Esophagus (tissue), 2 donors: ENCODE measurements around the gene DPYSL3. TPM values are rescaled to one million over a fixed set of nuclear protein-coding genes. Genes with fewer than 3 reads are reported as not detected.

Experiments
- H3K27ac ChIP-seq, 2 donors: one replicate each; pipeline ENCODE4 v1.5.1; 2013; ENCODE audit warnings: low read depth in 2 of 2, mild to moderate bottlenecking in 2 of 2, inconsistent platforms in 1 of 2, low read length in 1 of 2, moderate library complexity in 1 of 2
- H3K27me3 ChIP-seq, 2 donors: one replicate each; pipeline ENCODE4 v1.6.1; 2013; ENCODE audit warnings: low read length in 2 of 2, control low read depth in 1 of 2, mild to moderate bottlenecking in 1 of 2; ENCODE audit not compliant: insufficient read depth in 2 of 2, control insufficient read depth in 1 of 2
- H3K36me3 ChIP-seq, 2 donors: one replicate each; pipeline ENCODE4 v1.6.1; 2013; ENCODE audit warnings: low read length in 1 of 2; ENCODE audit not compliant: control insufficient read depth in 2 of 2, insufficient read depth in 2 of 2
- H3K4me1 ChIP-seq, 2 donors: one replicate each; pipeline ENCODE4 v1.6.1; 2013; ENCODE audit warnings: low read length in 1 of 2; ENCODE audit not compliant: control insufficient read depth in 2 of 2, insufficient read depth in 2 of 2
- H3K4me3 ChIP-seq, 2 donors: one replicate each; pipeline ENCODE4 v1.5.1; 2013; ENCODE audit warnings: low read length in 2 of 2, mild to moderate bottlenecking in 2 of 2, low read depth in 1 of 2, moderate library complexity in 1 of 2
- H3K9me3 ChIP-seq, 2 donors: one replicate each; pipeline ENCODE4 v1.6.1; 2013; ENCODE audit warnings: mild to moderate bottlenecking in 2 of 2, low read depth in 1 of 2, low read length in 1 of 2, moderate library complexity in 1 of 2; ENCODE audit not compliant: control insufficient read depth in 2 of 2, insufficient read depth in 1 of 2
- WGBS, 2 donors: extraction: QIAGEN DNeasy Blood & Tissue Kit; methylation state at CpG; one replicate each; pipeline ENCODE4 v1.1.7; 2013; 5-methylcytosine and 5-hydroxymethylcytosine counted together
- polyA plus RNA-seq, 2 donors: library from polyadenylated mRNA; stranded (reverse); fragments of 200-250 nt; gene quantifications; one replicate each; pipeline ENCODE4 v1.2.3, GENCODE V29; 2013
- donor health status: healthy with polysubstance abuse.
- donor health status: Bipolar disorder and iron deficiency.

DPYSL3 gene
- polyA plus RNA-seq, 2 donors = 7.2 to 22.1 TPM

DNA sequence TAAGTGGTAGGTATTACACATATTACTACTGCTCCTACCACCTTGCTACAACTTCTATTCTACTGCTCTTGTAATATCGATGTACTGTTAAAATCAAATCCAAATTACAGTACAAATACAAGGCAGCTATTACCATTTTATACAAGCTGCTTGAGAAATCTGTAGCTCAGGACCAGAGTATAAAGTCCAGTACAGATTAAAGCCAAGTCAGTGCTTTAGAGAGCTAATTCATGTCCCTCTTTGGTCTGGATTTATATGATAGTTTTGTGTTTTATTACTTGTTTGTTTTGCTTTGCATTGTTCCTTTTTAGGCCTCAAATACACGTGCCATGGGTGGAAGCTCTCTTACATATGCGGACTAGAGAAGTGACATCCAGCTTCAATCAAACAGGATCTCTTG lies 75.8 kb downstream of the DPYSL3 start:
- Histone ChIP-seq H3K4me1 (no peaks in the 10 kb centered on the region), H3K9me3 (no peaks in the 10 kb centered on the region), H3K36me3 (no peaks in the 10 kb centered on the region), H3K27ac (no peak overlapping the region), H3K4me3 (no peak overlapping the region), H3K27me3 (no peaks in the 10 kb centered on the region)
- 76 to 85% methylated on average over 3 of the region's 3 CpGs for WGBS, 2 donors

DNA sequence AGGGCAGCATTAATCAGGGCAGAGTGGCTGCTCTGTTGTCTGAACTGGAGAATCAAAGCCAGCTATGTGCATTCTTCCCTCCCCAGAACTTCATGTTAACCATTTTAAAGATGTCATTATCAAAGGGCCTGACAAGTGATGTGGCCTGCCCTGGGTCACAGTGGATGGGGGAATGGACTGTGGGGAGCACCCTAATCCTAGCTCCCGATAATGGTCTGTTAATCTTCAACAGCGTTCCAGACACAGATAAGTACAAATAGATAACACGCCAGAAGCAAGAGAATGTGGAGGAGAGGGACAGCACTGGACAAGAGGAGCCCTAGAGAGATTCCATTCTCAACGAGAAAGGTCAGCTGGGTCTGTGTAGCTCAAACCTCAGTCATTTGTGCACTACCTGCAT lies 77.5 kb downstream of the DPYSL3 start:
- H3K9me3 ChIP-seq = no peaks in the 10 kb centered on the region
- no peaks in the 10 kb centered on the region for H3K27me3 ChIP-seq
- no peaks in the 10 kb centered on the region for H3K4me1 ChIP-seq
- H3K36me3 ChIP-seq = no peaks in the 10 kb centered on the region
- WGBS, 2 donors = 75 to 84% methylated on average over 4 of the region's 4 CpGs
- H3K4me3 ChIP-seq = no peak overlapping the region
- no peak overlapping the region for H3K27ac ChIP-seq

DNA sequence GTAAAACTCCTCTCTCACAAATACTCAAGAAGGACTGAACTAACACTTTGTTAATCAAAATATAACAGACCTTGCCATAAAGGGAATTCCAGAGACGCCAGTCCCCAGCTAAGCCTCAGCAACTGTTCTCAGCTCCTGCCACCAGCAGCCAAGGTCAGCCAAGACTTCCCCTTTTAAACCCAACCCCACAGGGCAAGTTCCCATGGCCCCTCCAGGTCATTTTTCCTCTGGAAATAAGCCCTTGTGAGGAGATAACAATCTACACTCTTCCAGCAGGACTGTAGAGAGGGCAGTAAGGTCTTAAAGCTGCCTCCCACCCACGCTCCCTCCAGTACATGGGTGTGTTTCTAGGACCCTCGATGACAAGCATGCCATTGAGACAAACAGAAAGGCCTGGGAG lies 78.3 kb downstream of the DPYSL3 start:
- Histone ChIP-seq H3K27ac (no peak overlapping the region), H3K27me3 (no peaks in the 10 kb centered on the region), H3K4me1 (no peaks in the 10 kb centered on the region), H3K9me3 (no peaks in the 10 kb centered on the region), H3K4me3 (no peak overlapping the region), H3K36me3 (no peaks in the 10 kb centered on the region)
- 68 to 76% methylated on average over 3 of the region's 3 CpGs for WGBS, 2 donors

DNA sequence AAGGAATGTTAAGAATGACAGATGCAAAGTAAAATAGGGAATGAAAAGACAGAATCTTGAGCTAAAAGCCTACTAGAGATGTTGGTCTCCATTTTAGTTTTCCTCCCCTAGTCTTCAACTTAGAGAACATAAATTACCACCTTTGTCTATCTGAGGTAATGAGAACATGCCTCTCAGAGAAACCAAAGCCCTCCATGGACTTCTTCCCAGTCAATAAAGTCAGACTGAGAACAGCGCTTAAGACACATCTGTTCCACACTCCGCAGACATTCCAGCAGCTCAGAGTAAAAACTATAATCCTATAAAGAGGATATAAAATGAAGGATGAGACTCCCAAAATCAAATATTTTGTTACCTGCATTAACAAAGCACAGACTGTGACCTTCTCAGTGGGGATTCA lies 79.2 kb downstream of the DPYSL3 start:
- 73 to 85% methylated on average over 2 of the region's 2 CpGs for WGBS, 2 donors
- Histone ChIP-seq H3K9me3 (no peaks in the 10 kb centered on the region), H3K4me1 (no peaks in the 10 kb centered on the region), H3K4me3 (no peak overlapping the region), H3K36me3 (no peaks in the 10 kb centered on the region), H3K27ac (no peak overlapping the region), H3K27me3 (no peaks in the 10 kb centered on the region)

DNA sequence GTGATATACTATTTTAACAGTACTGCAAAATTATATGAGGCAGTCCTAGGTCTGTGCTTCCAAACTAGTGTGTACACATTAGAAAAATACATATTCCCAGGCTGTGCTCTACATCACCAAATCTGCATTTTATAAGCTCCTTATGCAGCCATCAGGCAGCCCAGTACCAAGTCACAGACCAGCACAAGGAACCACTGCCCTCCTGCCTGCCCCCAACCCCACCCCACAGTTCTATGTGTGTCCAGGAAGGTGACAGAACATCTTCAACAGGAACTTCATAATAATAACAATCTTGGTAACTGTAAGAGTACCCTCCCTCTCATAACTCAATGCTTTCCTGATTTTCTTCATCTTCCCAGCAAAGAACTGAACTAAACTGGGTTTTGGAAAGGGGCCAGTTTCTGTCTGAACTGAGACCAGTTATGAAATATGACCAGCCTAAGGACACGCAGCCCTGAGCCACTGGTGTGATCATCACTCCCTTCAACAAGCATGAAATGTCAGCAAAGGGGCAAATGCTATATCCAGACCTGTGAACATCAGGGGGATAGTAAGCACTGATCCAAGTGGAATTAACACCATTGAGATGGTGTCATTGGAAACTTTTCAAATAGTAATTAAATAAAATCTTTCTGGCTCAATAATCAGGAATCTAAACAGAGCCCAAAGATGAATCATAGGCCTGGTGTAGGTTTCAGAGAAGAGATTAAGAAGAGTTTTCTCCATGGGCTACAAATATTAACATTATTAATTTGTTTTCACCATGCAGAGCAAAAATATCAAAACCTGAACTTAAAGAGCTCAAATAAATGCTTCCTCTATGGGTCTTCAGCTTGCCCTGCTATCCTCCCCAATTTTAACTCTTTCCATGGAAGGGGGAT lies 82.1 kb downstream of the DPYSL3 start:
- H3K36me3 ChIP-seq = no peaks in the 10 kb centered on the region
- H3K27me3 ChIP-seq = no peaks in the 10 kb centered on the region
- no peak overlapping the region for H3K4me3 ChIP-seq
- H3K27ac ChIP-seq = peak overlapping the region in 1 of 2 donors; percentile 27
- no peaks in the 10 kb centered on the region for H3K4me1 ChIP-seq
- no peaks in the 10 kb centered on the region for H3K9me3 ChIP-seq
- 28 to 41% methylated on average over 1 of the region's 1 CpG for WGBS, 2 donors

DNA sequence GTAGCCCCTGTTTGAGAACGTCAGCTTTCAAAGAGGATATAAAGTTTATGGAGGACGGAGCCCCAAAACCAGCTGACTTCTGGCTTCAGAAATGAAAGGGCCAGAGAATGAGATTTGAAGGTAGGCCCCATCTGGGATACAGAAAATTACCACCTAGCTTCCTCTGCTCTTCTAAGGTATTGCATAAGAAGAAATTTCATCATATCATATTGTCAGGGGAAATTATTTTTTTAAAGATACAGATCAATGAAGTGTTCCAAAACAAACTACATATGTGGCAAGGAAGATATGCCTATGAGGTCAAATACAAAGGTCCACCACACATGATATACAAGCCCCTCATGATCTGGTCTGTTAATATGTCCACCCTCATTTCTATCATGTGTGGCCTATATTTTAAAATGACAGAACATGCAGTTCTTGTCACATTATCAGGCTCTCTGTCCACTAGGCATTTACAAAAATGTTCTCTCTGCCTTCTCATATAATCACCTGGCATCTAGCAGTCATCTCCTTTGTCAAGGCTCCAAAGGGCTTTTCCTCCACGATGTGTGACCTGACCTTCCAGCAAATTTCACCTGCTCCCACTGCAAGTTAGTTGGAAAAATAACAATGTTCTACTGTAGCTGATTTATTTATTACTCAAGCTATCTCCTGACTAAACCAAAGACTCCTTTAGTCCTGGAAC lies 83.1 kb downstream of the DPYSL3 start:
- H3K27ac ChIP-seq = no peak overlapping the region
- no peaks in the 10 kb centered on the region for H3K36me3 ChIP-seq
- 73 to 76% methylated on average over 3 of the region's 3 CpGs for whole genome bisulfite sequencing, 2 donors
- H3K4me1 ChIP-seq = no peaks in the 10 kb centered on the region
- H3K27me3 ChIP-seq = no peaks in the 10 kb centered on the region
- no peak overlapping the region for H3K4me3 ChIP-seq
- no peaks in the 10 kb centered on the region for H3K9me3 ChIP-seq

DNA sequence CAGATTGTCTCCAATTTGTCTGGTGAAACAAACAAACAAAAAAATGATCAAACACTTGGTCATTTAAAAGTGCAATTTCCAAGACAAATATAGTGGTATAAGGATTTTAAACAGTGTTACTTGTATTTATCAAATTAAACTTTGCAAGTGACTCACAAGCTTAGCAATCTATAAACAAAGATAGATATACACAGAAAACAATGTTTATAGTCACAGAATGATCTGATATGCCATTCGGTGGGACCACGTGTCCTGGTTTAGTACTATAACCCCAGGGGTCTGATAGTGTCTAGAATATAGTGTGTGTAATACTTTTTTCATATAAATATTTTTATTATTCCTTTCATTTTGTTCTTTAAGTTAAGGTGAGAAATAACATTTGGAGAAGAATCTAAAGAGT lies 91.3 kb downstream of the DPYSL3 start:
- H3K9me3 ChIP-seq = no peaks in the 10 kb centered on the region
- H3K4me3 ChIP-seq = no peak overlapping the region
- WGBS, 2 donors = 75% methylated on average over 2 of the region's 2 CpGs
- H3K4me1 ChIP-seq = no peaks in the 10 kb centered on the region
- H3K27ac ChIP-seq = no peak overlapping the region
- H3K27me3 ChIP-seq = no peaks in the 10 kb centered on the region
- H3K36me3 ChIP-seq = peaks cover 3 to 6% of the 10 kb centered on the region in 2 donors

DNA sequence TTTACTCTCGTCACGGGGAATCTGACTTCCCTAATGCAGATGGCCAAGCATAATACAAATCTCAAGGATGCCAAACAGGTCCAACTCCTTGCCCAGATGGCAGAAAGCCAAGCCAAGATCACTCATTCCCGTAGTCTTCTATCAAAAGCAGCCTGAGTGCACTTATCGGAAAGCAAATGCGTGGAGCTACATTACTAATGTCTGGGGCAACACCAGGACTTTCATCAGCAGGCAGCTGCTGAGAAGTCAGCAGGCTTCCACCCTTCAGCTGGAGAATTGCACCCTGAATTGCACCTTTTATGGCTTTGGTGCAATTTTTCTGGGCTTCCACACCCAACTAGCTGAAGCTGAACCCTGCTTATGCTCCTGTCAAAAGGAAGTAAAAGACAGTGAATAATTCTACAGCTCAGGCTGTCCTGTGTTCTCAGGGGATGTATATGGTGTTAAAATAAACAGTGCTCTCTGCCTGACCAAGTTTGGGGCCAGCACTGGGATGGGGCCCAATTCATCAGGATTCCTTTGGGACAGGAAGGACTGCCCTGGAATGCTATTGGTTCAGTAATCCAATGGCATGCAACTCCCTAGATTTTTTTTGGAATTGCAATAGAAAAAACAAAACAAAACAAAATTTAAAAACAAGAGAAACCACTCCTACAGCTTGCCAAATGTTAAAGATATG lies 92.6 kb downstream of the DPYSL3 start:
- H3K4me1 ChIP-seq = no peaks in the 10 kb centered on the region
- no peak overlapping the region for H3K4me3 ChIP-seq
- H3K27ac ChIP-seq = peak overlapping the region; percentile 61
- 30 to 31% methylated on average over 5 of the region's 5 CpGs for WGBS, 2 donors
- no peaks in the 10 kb centered on the region for H3K27me3 ChIP-seq
- no peaks in the 10 kb centered on the region for H3K9me3 ChIP-seq
- peaks cover 3 to 6% of the 10 kb centered on the region in 2 donors for H3K36me3 ChIP-seq

DNA sequence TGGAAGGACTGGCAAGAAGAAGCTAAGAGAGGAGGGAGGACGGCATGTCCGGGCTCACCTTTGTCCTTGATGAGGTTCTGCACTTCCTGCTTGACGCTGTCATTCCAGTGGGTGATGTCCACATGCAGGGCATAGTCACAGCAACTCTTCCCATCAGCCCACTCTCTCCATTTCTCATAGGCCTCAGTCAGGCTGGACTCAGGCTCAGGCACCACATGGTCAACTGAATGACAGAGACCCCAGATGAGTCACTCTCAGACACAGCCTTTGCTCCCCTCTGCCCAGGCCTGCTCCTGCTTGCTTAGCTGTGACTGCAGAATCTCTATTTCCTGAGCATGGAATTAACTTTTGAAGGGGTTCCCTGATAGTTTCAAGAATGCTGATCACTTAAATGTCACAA lies 94.2 kb downstream of the DPYSL3 start:
- Histone ChIP-seq H3K4me3 (no peak overlapping the region), H3K4me1 (no peaks in the 10 kb centered on the region), H3K27me3 (no peaks in the 10 kb centered on the region), H3K36me3 (peaks cover 3 to 6% of the 10 kb centered on the region in 2 donors), H3K9me3 (no peaks in the 10 kb centered on the region), H3K27ac (no peak overlapping the region)
- WGBS, 2 donors = 70 to 93% methylated on average over 3 of the region's 3 CpGs
